ENCODE results near the gene MYBPC1.
"Not testable (repeated sequence)": the region's sequence is repeated elsewhere in the genome, so short reads cannot be mapped to it uniquely, and the experiment has no call there.

MYBPC1 gene

GRCh38 chr12:101696251-101697196, 101.8 kb downstream of the MYBPC1 start:
- DNase-seq = no peak

GRCh38 chr12:101697197-101697929, 102.6 kb downstream of the MYBPC1 start, which contains the start of gene CHPT1:
TSS of gene CHPT1 (plus strand) at chr12:101697640. CDS start at chr12:101697862, 222 bp downstream.
- DNase-seq = peak; percentile 55

GRCh38 chr12:101697930-101698799, 103.4 kb downstream of the MYBPC1 start:
- peak; percentile 5 for DNase-seq

- no peak for DNase-seq
Observed at GRCh38 chr12:101698800-101699347, 104.1 kb downstream of the MYBPC1 start.

GRCh38 chr12:101700299-101700820, 105.6 kb downstream of the MYBPC1 start:
- no peak for DNase-seq

- DNase-seq = no peak
Observed at GRCh38 chr12:101703487-101703886, 108.7 kb downstream of the MYBPC1 start.

GRCh38 chr12:101706403-101706802, 111.6 kb downstream of the MYBPC1 start:
- no peak for DNase-seq

GRCh38 chr12:101707131-101707782, 112.5 kb downstream of the MYBPC1 start:
- DNase-seq = no peak

GRCh38 chr12:101710288-101710687, 115.5 kb downstream of the MYBPC1 start:
- no peak for DNase-seq

GRCh38 chr12:101713059-101713682, 118.4 kb downstream of the MYBPC1 start:
- DNase-seq = no peak

GRCh38 chr12:101713930-101714329, 119.2 kb downstream of the MYBPC1 start:
- no peak for DNase-seq

GRCh38 chr12:101714877-101715444, 120.2 kb downstream of the MYBPC1 start:
- no peak for DNase-seq

- DNase-seq = no peak
Observed at GRCh38 chr12:101719566-101719965, 124.8 kb downstream of the MYBPC1 start.

GRCh38 chr12:101720118-101720517, 125.3 kb downstream of the MYBPC1 start:
- DNase-seq = no peak

GRCh38 chr12:101722392-101722791, 127.6 kb downstream of the MYBPC1 start:
- DNase-seq = no peak

- no peak for DNase-seq
Observed at GRCh38 chr12:101727098-101727497, 132.3 kb downstream of the MYBPC1 start.

GRCh38 chr12:101729842-101730241, 135.1 kb downstream of the MYBPC1 start:
- no peak for DNase-seq

GRCh38 chr12:101732318-101732717, 137.5 kb downstream of the MYBPC1 start:
- no peak for DNase-seq

- no peak for DNase-seq
Observed at GRCh38 chr12:101733166-101733565, 138.4 kb downstream of the MYBPC1 start.

GRCh38 chr12:101734482-101734881, 139.7 kb downstream of the MYBPC1 start:
- not testable (repeated sequence) for DNase-seq

Data from activated gamma-delta T cell treated with Interleukin-2 at 50 U/mL for 16 hours (primary cell).